ENCODE data around the gene PPP3CA. TPM values are rescaled to one million over a fixed set of nuclear protein-coding genes. Genes with fewer than 3 reads are reported as not detected.

PPP3CA gene
- polyA plus RNA-seq, 1 donor (not counting 4 experiments of a cell fraction or from before 2014, with no cell fraction given) = 43.3 TPM

GRCh38 chr4:101348995-101349800, 1.9 kb upstream of the PPP3CA start:
- Histone ChIP-seq H3K4me3 (ENCODE audit: control insufficient read depth in 2 of 3, extremely low read depth in 1 of 3, insufficient read depth in 2 of 3, low read depth in 1 of 3, low read length in 3 of 3) (peak overlapping the region in 2 of 3 experiments; percentile 87 to 95), H3K36me3 (ENCODE audit: control insufficient read depth in 2 of 2, extremely low read depth in 1 of 2, insufficient read depth in 2 of 2, low read length in 2 of 2) (no peaks in the 10 kb centered on the region), H3K4me2 (ENCODE audit: control insufficient read depth, extremely low read depth, insufficient read depth, low read depth, low read length) (peak overlapping the region; percentile 97), H3K9me1 (ENCODE audit: control insufficient read depth, extremely low read depth, insufficient read depth, low read length) (no peaks in the 10 kb centered on the region), H3K9ac (ENCODE audit: control insufficient read depth, extremely low read depth, insufficient read depth, low read length) (peak overlapping the region; percentile 99), H3K9me3 (ENCODE audit: control insufficient read depth, low read depth, low read length) (no peaks in the 10 kb centered on the region), H3K79me2 (ENCODE audit: control insufficient read depth, insufficient read depth, low read length) (peaks cover 35% of the 10 kb centered on the region), H3K27ac (ENCODE audit: control insufficient read depth, insufficient read depth, low read length) (peak overlapping the region; percentile 99), H3K4me1 (ENCODE audit: control insufficient read depth, extremely low read depth, insufficient read depth, low read length) (peaks cover 32% of the 10 kb centered on the region), H3K27me3 (ENCODE audit: control insufficient read depth, extremely low read depth, insufficient read depth, low read length) (no peaks in the 10 kb centered on the region), H4K20me1 (ENCODE audit: control insufficient read depth, extremely low read depth, insufficient read depth, low read length) (peaks cover 5% of the 10 kb centered on the region), H2AFZ (ENCODE audit: control insufficient read depth, low read length) (peak overlapping the region; percentile 57)
- DNase-seq (ENCODE audit: low read depth, low spot score) (no peak), FAIRE-seq (no peak)
- TF ChIP-seq EZH2 (IDR thresholded peaks at IDR 0.05; ENCODE audit: low read length) (no peak), CTCF (optimal IDR thresholded peaks at IDR 0.05 in 1 of 3, IDR thresholded peaks at IDR 0.05 in 1 of 3, conservative IDR thresholded peaks at IDR 0.05 in 1 of 3; ENCODE audit: extremely low read depth in 1 of 3, insufficient read depth in 2 of 3, low read length in 3 of 3) (no peak)
- dilution Hi-C loops (cut with MboI; ENCODE audit: extremely low pct_ligation_motif_present, low sequenced_read_pairs) = no loop called here

GRCh38 chr4:101348367-101348827, 1.1 kb upstream of the PPP3CA start:
- Histone ChIP-seq H4K20me1 (ENCODE audit: control insufficient read depth, extremely low read depth, insufficient read depth, low read length) (peaks cover 5% of the 10 kb centered on the region), H3K27me3 (ENCODE audit: control insufficient read depth, extremely low read depth, insufficient read depth, low read length) (no peaks in the 10 kb centered on the region), H3K4me1 (ENCODE audit: control insufficient read depth, extremely low read depth, insufficient read depth, low read length) (peaks cover 32% of the 10 kb centered on the region), H3K9me3 (ENCODE audit: control insufficient read depth, low read depth, low read length) (no peaks in the 10 kb centered on the region), H2AFZ (ENCODE audit: control insufficient read depth, low read length) (peak overlapping the region; percentile 84), H3K36me3 (ENCODE audit: control insufficient read depth in 2 of 2, extremely low read depth in 1 of 2, insufficient read depth in 2 of 2, low read length in 2 of 2) (no peaks in the 10 kb centered on the region), H3K9ac (ENCODE audit: control insufficient read depth, extremely low read depth, insufficient read depth, low read length) (peak overlapping the region; percentile 99), H3K79me2 (ENCODE audit: control insufficient read depth, insufficient read depth, low read length) (peaks cover 43% of the 10 kb centered on the region), H3K4me3 (ENCODE audit: control insufficient read depth in 2 of 3, extremely low read depth in 1 of 3, insufficient read depth in 2 of 3, low read depth in 1 of 3, low read length in 3 of 3) (peak overlapping the region; percentile 62 to 95 (median 87)), H3K27ac (ENCODE audit: control insufficient read depth, insufficient read depth, low read length) (peak overlapping the region; percentile 99), H3K4me2 (ENCODE audit: control insufficient read depth, extremely low read depth, insufficient read depth, low read depth, low read length) (peak overlapping the region; percentile 97), H3K9me1 (ENCODE audit: control insufficient read depth, extremely low read depth, insufficient read depth, low read length) (no peaks in the 10 kb centered on the region)
- DNase-seq (ENCODE audit: low read depth, low spot score) = no peak
- no peak for TF ChIP-seq CTCF (optimal IDR thresholded peaks at IDR 0.05 in 1 of 3, IDR thresholded peaks at IDR 0.05 in 1 of 3, conservative IDR thresholded peaks at IDR 0.05 in 1 of 3; ENCODE audit: extremely low read depth in 1 of 3, insufficient read depth in 2 of 3, low read length in 3 of 3)
- no peak for TF ChIP-seq EZH2 (IDR thresholded peaks at IDR 0.05; ENCODE audit: low read length)
- dilution Hi-C loops (cut with MboI; ENCODE audit: extremely low pct_ligation_motif_present, low sequenced_read_pairs) = no loop called here
- FAIRE-seq = no peak
